HG02870 (cell line): ENCODE results near the gene WRAP53.

Source experiments
- ATAC-seq: cut with Tn5 transposase; IDR thresholded peaks from one replicate; pipeline ENCODE4 v1.9.1; 2021; ENCODE audit warnings: mild to moderate bottlenecking, moderate library complexity; ENCODE audit not compliant: unreplicated experiment

Gene WRAP53

GRCh38 chr17:7677388-7678067 lies 10.7 kb upstream of the WRAP53 start:
- ATAC-seq = no peak

GRCh38 chr17:7684851-7685532 lies 3.3 kb upstream of the WRAP53 start:
- ATAC-seq = no peak

- ATAC-seq = peak; percentile 51
Observed at GRCh38 chr17:7685533-7686221, 2.6 kb upstream of the WRAP53 start.

GRCh38 chr17:7686222-7687071 lies 1.8 kb upstream of the WRAP53 start:
- peak; percentile 35 for ATAC-seq

- ATAC-seq = no peak
Observed at GRCh38 chr17:7687072-7687907, 987 bp upstream of the WRAP53 start, which contains the start of gene TP53. Gene TP53 (minus strand): TSS chr17:7687490. CDS start chr17:7676594, 10,896 bp downstream.

- no peak for ATAC-seq
Observed at GRCh38 chr17:7688808-7689316, 585 bp downstream of the WRAP53 start.

GRCh38 chr17:7695586-7695985 lies 7.3 kb downstream of the WRAP53 start:
- no peak for ATAC-seq

GRCh38 chr17:7697828-7698588 lies 9.7 kb downstream of the WRAP53 start:
- ATAC-seq = no peak

- ATAC-seq = no peak
Observed at GRCh38 chr17:7700510-7700909, 12.2 kb downstream of the WRAP53 start.

- ATAC-seq = no peak
Observed at GRCh38 chr17:7701681-7702080, 13.4 kb downstream of the WRAP53 start.

- no peak for ATAC-seq
Observed at GRCh38 chr17:7702776-7703175, 14.5 kb downstream of the WRAP53 start.

GRCh38 chr17:7703584-7704479 lies 15.6 kb downstream of the WRAP53 start:
- ATAC-seq = no peak

GRCh38 chr17:7704601-7705268 lies 16.5 kb downstream of the WRAP53 start, which contains the start of gene EFNB3:
Gene EFNB3 (plus strand): TSS chr17:7705202. CDS start chr17:7705599, 397 bp downstream.
- no peak for ATAC-seq

- no peak for ATAC-seq
Observed at GRCh38 chr17:7705269-7706255, 17.3 kb downstream of the WRAP53 start.

- ATAC-seq = no peak
Observed at GRCh38 chr17:7706631-7707354, 18.5 kb downstream of the WRAP53 start.

GRCh38 chr17:7707446-7707845 lies 19.2 kb downstream of the WRAP53 start:
- no peak for ATAC-seq
